NK-92 treated with Interleukin-12 subunit alpha and Interleukin-12 subunit beta, amount 100 ng/mL, for 24 hours (cell line): ENCODE measurements around the gene CENPA.
"Not testable (repeated sequence)": the region's sequence is repeated elsewhere in the genome, so short reads cannot be mapped to it uniquely, and the experiment has no call there.

ENCODE experiments used
- DNase-seq: peaks from one replicate; lab custom pipeline; 2025; lab: John Stamatoyannopoulos, UW

CENPA gene

DNA sequence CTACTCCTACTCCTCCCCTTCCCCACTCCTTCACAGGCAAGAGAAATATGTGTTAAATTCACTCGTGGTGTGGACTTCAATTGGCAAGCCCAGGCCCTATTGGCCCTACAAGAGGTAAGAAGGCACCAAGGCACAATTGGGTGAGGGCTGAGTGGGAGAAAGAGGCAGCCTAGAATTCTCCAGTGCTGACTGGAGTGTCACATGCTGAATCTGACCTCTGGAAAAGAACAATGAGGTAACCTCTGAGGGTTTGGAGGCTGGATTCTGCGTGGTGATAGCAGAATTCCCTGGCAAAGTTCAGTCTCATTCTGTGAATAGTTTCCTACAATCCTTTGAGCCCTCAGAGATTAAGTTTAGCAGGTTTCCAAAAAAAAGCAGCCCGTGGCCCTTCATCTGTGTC is 6.9 kb downstream of the CENPA start:
- DNase-seq, result no peak

GRCh38 chr2:26793518-26793917 is 7.7 kb downstream of the CENPA start:
- no peak for DNase-seq

- not testable (repeated sequence) for DNase-seq
Measured at GRCh38 chr2:26795135-26795534, 9.3 kb downstream of the CENPA start.

- no peak for DNase-seq
Measured at GRCh38 chr2:26801328-26801727, 15.5 kb downstream of the CENPA start.

DNA sequence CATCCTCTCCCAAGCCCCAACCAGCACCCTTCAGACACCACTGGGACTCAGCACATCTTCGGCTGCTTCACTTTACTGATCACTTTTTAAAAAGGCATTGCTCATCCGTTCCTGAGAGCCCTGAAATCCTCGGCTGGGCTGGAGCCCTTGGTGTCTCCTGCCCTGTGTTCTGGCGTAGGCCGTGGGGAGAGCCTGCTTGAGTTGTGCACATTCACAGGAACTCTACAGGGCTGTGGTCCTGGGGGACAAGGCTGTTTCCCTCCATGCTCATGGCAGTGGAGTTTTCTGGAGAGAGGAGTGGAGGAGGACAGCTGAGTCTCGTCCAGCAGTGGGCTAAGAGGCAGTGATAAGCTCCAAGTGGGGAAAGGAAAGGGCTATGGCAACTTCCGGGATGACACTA is 15.9 kb downstream of the CENPA start:
- DNase-seq, result no peak

DNA sequence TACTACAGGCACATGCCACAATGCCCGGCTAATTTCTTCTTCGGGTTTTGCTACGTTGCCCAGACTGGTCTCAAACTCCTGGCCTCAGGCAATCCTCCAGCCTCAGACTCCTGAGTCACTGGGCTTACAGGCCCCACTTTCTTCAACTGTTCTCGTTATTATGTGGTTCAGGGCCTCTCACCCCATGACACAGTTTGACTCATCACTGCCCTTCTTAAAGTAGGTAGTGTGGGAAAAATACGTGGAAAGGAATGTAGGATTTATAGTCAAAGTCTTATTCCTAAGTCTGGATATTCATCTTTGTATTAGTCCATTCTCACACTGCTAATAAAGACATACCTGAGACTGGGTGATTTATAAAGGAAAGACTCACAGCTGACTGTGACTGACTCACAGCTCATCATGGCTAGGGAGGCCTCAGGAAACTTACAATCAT is 19.4 kb downstream of the CENPA start:
- no peak for DNase-seq

- DNase-seq, result no peak
Measured at GRCh38 chr2:26807788-26808460, 22.1 kb downstream of the CENPA start.

- no peak for DNase-seq
Measured at GRCh38 chr2:26809211-26809610, 23.4 kb downstream of the CENPA start.

DNA sequence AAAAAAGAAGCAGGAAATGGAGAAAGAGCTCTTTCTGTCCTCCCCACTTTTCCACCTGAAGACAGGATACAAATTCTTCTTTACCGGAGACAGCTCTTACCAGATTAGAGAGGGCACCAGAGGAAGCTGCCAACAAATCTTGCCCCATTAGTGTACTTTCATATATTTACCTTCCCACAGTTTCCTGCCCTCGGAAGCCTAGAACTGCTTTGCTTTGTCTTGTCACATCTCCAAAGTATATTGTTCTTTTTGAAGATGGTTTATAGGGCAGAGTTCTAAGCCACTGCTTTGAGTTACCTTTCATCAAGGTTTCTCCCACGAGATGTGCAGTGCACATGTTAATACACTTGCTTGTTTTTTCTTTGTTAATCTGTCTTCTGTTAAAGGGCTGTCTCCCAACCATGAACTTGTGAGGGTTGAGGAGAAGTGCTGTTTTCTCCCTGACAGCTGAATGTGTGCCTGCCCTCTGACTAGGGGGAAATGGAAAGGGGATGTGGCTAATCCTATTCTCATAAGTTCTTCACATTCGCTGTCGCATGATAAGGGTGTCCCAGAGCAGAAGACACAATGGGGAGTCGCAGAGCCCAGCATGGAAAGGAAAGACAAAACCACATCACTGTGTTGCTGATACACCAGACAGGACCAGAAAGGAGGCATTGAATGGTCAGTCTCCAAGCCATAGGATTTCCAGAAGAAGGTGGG is 24.2 kb downstream of the CENPA start:
- no peak for DNase-seq

- no peak for DNase-seq
Measured at GRCh38 chr2:26811261-26811660, 25.4 kb downstream of the CENPA start.

DNA sequence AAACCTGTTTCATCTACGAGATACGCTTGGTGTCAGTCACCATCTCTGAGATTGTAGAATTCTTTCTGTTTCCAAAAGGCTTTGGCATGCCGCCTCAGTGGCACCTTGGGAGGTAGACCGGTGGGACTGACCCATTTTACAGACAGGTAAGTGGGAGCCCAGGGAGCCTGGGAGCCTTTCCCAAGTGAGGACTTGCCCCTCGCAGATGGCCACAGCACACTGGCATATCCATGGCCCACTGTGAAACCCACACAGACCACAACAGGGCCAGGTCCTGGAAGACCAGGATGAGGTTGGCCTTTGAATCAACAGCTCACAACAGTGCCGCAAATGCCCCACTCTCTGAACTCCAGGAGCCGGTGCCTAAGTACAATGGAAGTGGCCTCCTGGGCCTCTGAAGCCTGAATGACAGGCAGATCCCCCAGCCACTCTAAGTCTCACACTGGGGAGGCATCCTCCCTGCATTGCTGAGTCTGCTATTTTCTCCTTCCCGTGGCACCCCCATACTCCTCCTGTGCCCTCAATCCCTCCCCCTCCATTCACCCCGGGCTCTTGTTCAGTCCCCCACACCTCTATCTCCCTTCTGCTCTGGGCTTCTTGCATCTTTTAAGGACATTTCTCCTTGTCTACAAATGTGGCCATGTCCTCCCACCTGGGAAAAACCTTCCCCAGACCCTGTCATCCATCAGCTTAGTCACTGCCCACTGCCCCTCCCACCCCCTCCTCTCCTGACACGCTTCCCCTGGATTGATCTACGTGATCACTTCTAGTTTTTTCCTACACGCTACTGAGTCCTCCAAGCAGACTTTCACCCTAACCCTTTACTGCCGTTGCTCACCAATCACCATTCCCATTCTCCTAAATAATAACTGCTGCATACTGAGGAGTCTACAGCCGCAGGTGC is 26.2 kb downstream of the CENPA start:
- no peak for DNase-seq

DNA sequence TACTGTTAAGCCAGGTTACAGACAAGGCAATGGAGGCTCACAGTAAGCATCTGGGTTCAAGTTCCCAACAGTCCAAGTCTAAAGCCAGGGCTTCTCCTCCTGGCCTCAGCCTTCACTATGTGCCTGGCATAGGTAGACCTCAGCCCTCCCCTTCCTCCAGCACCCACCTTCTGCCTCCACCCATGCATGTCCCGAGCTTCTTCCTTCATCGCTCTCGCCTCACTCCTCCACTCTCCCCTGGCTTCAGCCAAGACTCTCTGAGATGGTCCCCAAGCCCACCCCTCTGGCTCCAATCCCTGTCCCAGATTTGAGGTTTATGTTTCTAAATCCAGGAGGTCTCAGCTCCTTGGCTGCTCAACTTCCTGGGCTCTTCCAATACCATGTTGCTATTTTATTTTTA is 26.9 kb downstream of the CENPA start:
- DNase-seq, result no peak

DNA sequence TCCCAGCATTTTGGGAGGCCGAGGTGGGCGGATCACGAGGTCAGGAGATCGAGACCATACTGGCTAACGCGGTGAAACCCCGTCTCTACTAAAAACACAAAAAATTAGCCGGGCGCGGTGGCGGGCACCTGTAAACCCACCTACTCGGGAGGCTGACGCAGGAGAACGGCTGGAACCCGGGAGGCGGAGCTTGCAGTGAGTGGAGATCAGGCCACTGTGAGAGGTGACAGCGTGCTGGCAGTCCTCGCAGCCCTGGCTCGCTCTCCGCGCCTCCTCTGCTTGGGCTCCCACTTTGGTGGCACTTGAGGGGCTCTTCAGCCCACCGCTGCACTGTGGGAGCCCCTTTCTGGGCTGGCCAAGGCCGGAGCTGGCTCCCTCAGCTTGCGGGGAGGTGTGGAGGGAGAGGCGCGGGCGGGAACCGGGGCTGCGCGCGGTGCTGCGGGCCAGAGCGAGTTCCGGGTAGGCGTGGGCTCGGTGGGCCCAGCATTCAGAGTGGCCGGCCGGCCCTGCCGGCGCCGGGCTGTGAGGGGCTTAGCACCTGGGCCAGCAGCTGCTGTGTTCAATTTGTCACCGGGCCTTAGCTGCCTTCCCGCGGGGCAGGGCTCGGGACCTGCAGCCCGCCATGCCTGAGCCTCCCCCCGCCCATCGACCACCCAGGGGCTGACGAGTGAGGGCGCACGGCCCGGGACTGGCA is 28.4 kb downstream of the CENPA start:
- DNase-seq, result not testable (repeated sequence)

DNA sequence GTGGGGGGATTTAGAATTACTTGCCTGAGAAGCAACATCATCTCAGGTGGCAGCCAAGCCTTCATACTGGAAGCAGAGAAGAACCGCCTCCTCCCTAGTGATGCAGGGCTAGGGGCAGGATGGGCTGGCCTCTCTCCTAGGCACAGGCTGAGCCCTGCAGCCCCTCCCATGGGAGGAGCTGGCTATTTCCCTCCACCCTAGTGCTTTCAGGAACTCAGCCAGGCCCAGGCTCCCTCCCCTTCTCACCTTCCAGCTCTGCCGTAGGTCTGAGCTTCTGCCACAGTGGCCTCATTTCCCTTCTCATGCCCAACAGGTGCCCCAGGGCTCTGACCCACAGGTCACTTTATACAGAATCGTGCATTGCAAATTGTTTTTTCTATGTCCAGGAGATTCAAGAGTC is 31.0 kb downstream of the CENPA start:
- no peak for DNase-seq

- no peak for DNase-seq
Measured at GRCh38 chr2:26818255-26818654, 32.4 kb downstream of the CENPA start.

- DNase-seq, result no peak
Measured at GRCh38 chr2:26818972-26819371, 33.1 kb downstream of the CENPA start.

DNA sequence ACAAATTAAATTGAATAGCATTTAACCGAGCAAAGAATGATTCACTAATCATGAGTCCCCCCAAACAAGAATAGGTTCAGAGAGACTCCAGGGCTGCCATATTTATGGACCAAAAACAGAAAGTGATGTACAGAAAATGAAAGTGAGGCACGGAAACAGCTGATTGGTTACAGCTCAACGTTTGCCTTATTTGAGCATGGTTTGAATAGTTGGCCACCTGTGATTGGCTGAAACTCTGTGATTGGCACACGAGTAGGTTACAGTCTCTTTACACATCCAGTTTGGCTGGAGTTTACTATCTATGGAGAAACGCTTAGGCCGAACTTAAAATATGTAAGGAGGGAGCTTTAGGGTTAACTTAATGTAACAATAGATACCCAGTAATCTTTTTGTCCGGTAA is 35.1 kb downstream of the CENPA start:
- no peak for DNase-seq

DNA sequence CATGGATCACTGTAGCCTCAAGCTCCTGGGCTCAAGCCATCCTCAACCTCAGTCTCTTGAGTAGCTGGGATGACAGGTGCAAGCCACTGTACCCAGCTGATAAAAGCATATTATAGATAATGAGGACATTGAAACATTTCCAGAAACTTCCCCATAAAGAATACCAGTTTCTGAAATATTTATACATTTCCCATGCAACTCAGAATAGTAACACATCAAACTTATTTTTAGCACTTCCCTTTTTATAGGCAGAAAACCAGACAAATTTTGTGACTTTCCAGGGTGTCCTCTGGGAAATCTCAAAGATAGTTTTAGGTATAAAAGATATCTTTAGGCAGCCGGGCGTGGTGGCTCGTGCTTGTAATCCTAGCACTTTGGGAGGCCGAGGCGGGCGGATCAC is 37.0 kb downstream of the CENPA start:
- no peak for DNase-seq

GRCh38 chr2:26838121-26838906 is 52.5 kb downstream of the CENPA start:
- DNase-seq, result no peak

DNA sequence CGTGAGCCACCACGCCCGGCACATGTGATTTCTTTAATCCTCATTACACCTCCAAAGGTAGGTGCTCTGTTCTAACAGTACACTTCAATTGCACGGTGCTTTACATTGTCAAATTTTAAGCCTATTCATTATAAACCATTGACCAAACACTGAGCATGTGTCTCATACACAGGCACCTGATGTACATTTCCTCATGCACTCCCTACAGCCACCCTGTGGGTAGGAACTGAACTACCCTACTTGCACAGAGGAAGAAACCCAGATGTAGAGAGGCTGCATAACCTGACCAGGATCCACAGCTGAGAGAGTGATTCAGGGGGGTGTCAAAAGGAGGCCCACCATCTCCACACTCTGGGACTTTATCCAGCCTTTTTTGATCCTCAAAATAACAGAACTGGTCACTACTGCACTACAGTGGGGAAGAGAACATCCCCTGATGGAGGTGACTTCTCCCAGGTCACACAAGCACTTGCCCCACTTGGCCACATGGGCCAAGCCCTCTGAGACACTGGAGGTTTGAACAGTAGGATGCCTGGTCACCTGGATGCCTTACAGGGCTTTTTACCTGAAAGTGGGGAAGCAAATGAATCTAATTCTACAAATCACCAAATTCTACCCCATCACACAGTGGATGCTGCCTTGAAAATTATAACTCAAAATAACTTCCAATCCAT is 55.2 kb downstream of the CENPA start:
- no peak for DNase-seq

GRCh38 chr2:26843041-26843440 is 57.2 kb downstream of the CENPA start:
- DNase-seq, result no peak
